Subcutaneous adipose tissue (tissue), 4 donors: ENCODE measurements around the gene NT5C2. TPM values are rescaled to one million over a fixed set of nuclear protein-coding genes. Genes with fewer than 3 reads are reported as not detected.

Experiments
- CTCF ChIP-seq: fragments of 450-650 bp; IDR thresholded peaks from one replicate; pipeline ENCODE4 v1.5.1; 2016; ENCODE audit warnings: low read depth, mild to moderate bottlenecking, control low read depth, antibody characterized with exemption, moderate library complexity
- total RNA-seq, 4 donors: library from RNA; depleted of rRNA; stranded (reverse); fragments of >200 nt; gene quantifications; one replicate each; pipeline ENCODE4 v1.1.0, GENCODE V29; 2016

NT5C2 gene
- total RNA-seq, 4 donors from 2014 or later: 62.1 to 262 (median 71.4) TPM

- TF ChIP-seq CTCF: no peak
Measured at GRCh38 chr10:103038570-103038969, 154.5 kb downstream of the NT5C2 start.

Other genes with a start within 250 kb of the NT5C2 start
- not detected for gene RPEL1, start 52.6 kb upstream of the NT5C2 start, total RNA-seq
- gene INA, start 83.9 kb upstream of the NT5C2 start, total RNA-seq: not detected
- gene PCGF6, start 157.9 kb upstream of the NT5C2 start, total RNA-seq: 10 to 100 TPM; 10.7 to 19.0 (median 15.8) TPM
- gene TAF5, start 174.7 kb upstream of the NT5C2 start, total RNA-seq: 1 to 10 TPM; 3.8 to 7.3 (median 4.0) TPM
- 100 to 1,000 TPM; 305 to 771 (median 382) TPM for gene ATP5MK, start 203.2 kb upstream of the NT5C2 start, total RNA-seq
- gene PDCD11, start 203.4 kb upstream of the NT5C2 start, total RNA-seq: 10 to 100 TPM; 12.2 to 15.2 (median 13.7) TPM